ENCODE measurements around the gene CYTH4.

The CYTH4 gene

GRCh38 chr22:37274380-37274862 is 7.9 kb upstream of the CYTH4 start:
- no peak for DNase-seq (ENCODE audit: extremely low read depth, low read depth)
- TF ChIP-seq CTCF (IDR thresholded peaks at IDR 0.05; ENCODE audit: low read depth, low read length) = no peak

GRCh38 chr22:37275134-37275533 is 7.2 kb upstream of the CYTH4 start:
- no peak for TF ChIP-seq CTCF (IDR thresholded peaks at IDR 0.05; ENCODE audit: low read depth, low read length)
- DNase-seq (ENCODE audit: extremely low read depth, low read depth) = no peak

GRCh38 chr22:37275622-37276021 is 6.7 kb upstream of the CYTH4 start:
- no peak for DNase-seq (ENCODE audit: extremely low read depth, low read depth)
- no peak for TF ChIP-seq CTCF (IDR thresholded peaks at IDR 0.05; ENCODE audit: low read depth, low read length)

- no peak for DNase-seq (ENCODE audit: extremely low read depth, low read depth)
- no peak for TF ChIP-seq CTCF (IDR thresholded peaks at IDR 0.05; ENCODE audit: low read depth, low read length)
Observed at GRCh38 chr22:37276776-37277175, 5.5 kb upstream of the CYTH4 start.

- no peak for TF ChIP-seq CTCF (IDR thresholded peaks at IDR 0.05; ENCODE audit: low read depth, low read length)
- DNase-seq (ENCODE audit: extremely low read depth, low read depth) = no peak
Observed at GRCh38 chr22:37277384-37277783, 4.9 kb upstream of the CYTH4 start.

- no peak for TF ChIP-seq CTCF (IDR thresholded peaks at IDR 0.05; ENCODE audit: low read depth, low read length)
- DNase-seq (ENCODE audit: extremely low read depth, low read depth) = no peak
Observed at GRCh38 chr22:37278261-37278660, 4.0 kb upstream of the CYTH4 start.

GRCh38 chr22:37279331-37280181 is 2.8 kb upstream of the CYTH4 start:
- no peak for TF ChIP-seq CTCF (IDR thresholded peaks at IDR 0.05; ENCODE audit: low read depth, low read length)
- no peak for DNase-seq (ENCODE audit: extremely low read depth, low read depth)

All from AG09319 (cell line).